ENCODE measurements around the gene BABAM2.

- no peak for TF ChIP-seq CTCF (IDR thresholded peaks at IDR 0.05 in 2 of 3, conservative IDR thresholded peaks at IDR 0.05 in 1 of 3; ENCODE audit: control insufficient read depth in 2 of 3, extremely low read depth in 1 of 3, insufficient read depth in 1 of 3, low read depth in 3 of 3, low read length in 3 of 3)
- TF ChIP-seq BHLHE40 (IDR thresholded peaks at IDR 0.05; ENCODE audit: borderline replicate concordance in 1 of 2, low read depth in 2 of 2, low read length in 1 of 2) = no peak
- TF ChIP-seq CHD1 (IDR thresholded peaks at IDR 0.05; ENCODE audit: low read depth, low read length) = no peak
- no peak for TF ChIP-seq CREB1 (IDR thresholded peaks at IDR 0.05; ENCODE audit: low read depth)
- TF ChIP-seq YY1 (IDR thresholded peaks at IDR 0.05; ENCODE audit: low read depth, low read length) = no peak
- no peak for TF ChIP-seq RBBP5 (conservative IDR thresholded peaks at IDR 0.05)
- TF ChIP-seq JUND (IDR thresholded peaks at IDR 0.05; ENCODE audit: low read depth, low read length) = no peak
- TF ChIP-seq SMC3 (IDR thresholded peaks at IDR 0.05; ENCODE audit: borderline replicate concordance, low read length) = no peak
- TF ChIP-seq POLR2A (IDR thresholded peaks at IDR 0.05; ENCODE audit: low read depth, low read length) = no peak
These were observed 444.0 kb downstream of the BABAM2 start for GRCh38 chr2:28334527-28334894.
